HCT116 (cell line): ENCODE data around the gene SHC4. TPM values are rescaled to one million over a fixed set of nuclear protein-coding genes. Genes with fewer than 3 reads are reported as not detected.
"Not testable (repeated sequence)": the region's sequence is repeated elsewhere in the genome, so short reads cannot be mapped to it uniquely, and the experiment has no call there.

Experiments
- ATAC-seq: fragments of 200-7000 bp; cut with Tn5 transposase; 2 replicates; pipeline ENCODE4 v1.9.1; 2020; ENCODE audit warnings: mild to moderate bottlenecking, moderate library complexity
- BruUV-seq: library from RNA; stranded (reverse); fragments of 400-500 nt; replicated peaks from 2 replicates; lab custom pipeline; 2021; lab: Mats Ljungman, UMichigan
- CTCF ChIA-PET: fragments of 300-600 bp; sonication (Branson Sonifier 250); formaldehyde crosslinking; loops from one replicate; lab custom pipeline; 2021; ENCODE audit warnings: antibody characterized with exemption; lab: Charles Lee
- POLR2A ChIA-PET: fragments of 300-600, 350-600 bp; sonication (Branson Sonifier 250); formaldehyde crosslinking; loops from one replicate; lab custom pipeline; 2021; ENCODE audit warnings: antibody characterized with exemption; lab: Charles Lee
- RAD21 ChIA-PET, 2 experiments: fragments of 300-600 bp; sonication (Branson Sonifier 250); formaldehyde crosslinking; loops; one replicate each; lab custom pipeline; 2023; ENCODE audit warnings: low total read pairs in 2 of 2; ENCODE audit not compliant: uncharacterized antibody in 2 of 2, unreplicated experiment in 2 of 2, low non-redundant PET in 1 of 2; lab: Charles Lee
- DNase-seq: peaks from one replicate; pipeline ENCODE4 v3.0.0-alpha.2; 2010; ENCODE audit warnings: low read depth, low spot score
- H2AFZ ChIP-seq: fragments of 200-600 bp; shearing (Covaris generic), sonication (generic); 2 replicates; pipeline ENCODE4 v1.6.1; 2017; ENCODE audit warnings: low read depth, mixed run types, mixed read lengths, antibody characterized with exemption, low read length; ENCODE audit not compliant: poor library complexity, severe bottlenecking
- H3K27ac ChIP-seq: 2 replicates; pipeline ENCODE4 v1.5.1; 2012; ENCODE audit warnings: low read depth, low read length
- H3K27me3 ChIP-seq: fragments of 200-600 bp; sonication (generic); 2 replicates; pipeline ENCODE4 v1.6.1; 2016; ENCODE audit warnings: mixed run types, low read length, mixed read lengths; ENCODE audit not compliant: insufficient read depth
- H3K36me3 ChIP-seq, 2 experiments: fragments of 200-500 bp in 1 of 2; fragments of 200-600 bp in 1 of 2; sonication (Bioruptor generic) in 1 of 2; sonication (generic) in 1 of 2; 2 replicates each; pipeline versions ENCODE4 v1.5.1 to v1.6.1; 2014 to 2016; ENCODE audit warnings: low read length in 2 of 2, inconsistent platforms in 1 of 2, mixed read lengths in 1 of 2, mixed run types in 1 of 2; ENCODE audit not compliant: insufficient read depth in 2 of 2, control insufficient read depth in 1 of 2
- H3K4me1 ChIP-seq, 2 experiments: fragments of 200-600 bp in 1 of 2; sonication (generic) in 1 of 2; 2 replicates each; pipeline versions ENCODE4 v1.5.1 to v1.6.1; 2012 to 2017; ENCODE audit warnings: low read length in 2 of 2, inconsistent platforms in 1 of 2, mild to moderate bottlenecking in 1 of 2, mixed read lengths in 1 of 2, mixed run types in 1 of 2, moderate library complexity in 1 of 2; ENCODE audit not compliant: insufficient read depth in 2 of 2, control insufficient read depth in 1 of 2
- H3K4me2 ChIP-seq: fragments of 200-600 bp; sonication (generic); 2 replicates; pipeline ENCODE4 v1.6.1; 2017; ENCODE audit warnings: mixed run types, low read length, mixed read lengths
- H3K4me3 ChIP-seq, 2 experiments: fragments of 200-600 bp in 1 of 2; sonication (generic) in 1 of 2; replicated peaks in 1 of 2; 2 replicates each; pipeline ENCODE4 v1.5.1; 2011 to 2016; ENCODE audit warnings: low read length in 2 of 2, control low read depth in 1 of 2, low read depth in 1 of 2, mild to moderate bottlenecking in 1 of 2, mixed read lengths in 1 of 2, mixed run types in 1 of 2
- H3K79me2 ChIP-seq: fragments of 200-600 bp; sonication (generic); 2 replicates; pipeline ENCODE4 v1.6.1; 2017; ENCODE audit warnings: mild to moderate bottlenecking, mixed run types, low read length, moderate library complexity, mixed read lengths; ENCODE audit not compliant: insufficient read depth
- H3K9ac ChIP-seq: fragments of 200-600 bp; sonication (generic); 2 replicates; pipeline ENCODE4 v1.6.1; 2016; ENCODE audit warnings: low read length, mixed read lengths
- H3K9me2 ChIP-seq: fragments of 200-600 bp; sonication (generic), shearing (Covaris generic); 2 replicates; pipeline ENCODE4 v1.6.1; 2017; ENCODE audit warnings: mixed run types, mild to moderate bottlenecking, moderate library complexity; ENCODE audit not compliant: insufficient read depth
- H3K9me3 ChIP-seq, 2 experiments: fragments of 200-500 bp in 1 of 2; fragments of 200-600 bp in 1 of 2; sonication (Bioruptor generic) in 1 of 2; sonication (generic) in 1 of 2; 2 replicates each; pipeline ENCODE4 v1.6.1; 2014 to 2017; ENCODE audit warnings: low read length in 2 of 2, mixed read lengths in 2 of 2, inconsistent platforms in 1 of 2, low read depth in 1 of 2, mild to moderate bottlenecking in 1 of 2, mixed run types in 1 of 2, moderate library complexity in 1 of 2; ENCODE audit not compliant: control insufficient read depth in 1 of 2, insufficient read depth in 1 of 2
- H4K20me1 ChIP-seq: fragments of 200-600 bp; sonication (generic), shearing (Covaris generic); 2 replicates; pipeline ENCODE4 v1.6.1; 2017; ENCODE audit warnings: mixed run types, mild to moderate bottlenecking, moderate library complexity; ENCODE audit not compliant: insufficient read depth
- CBX3 ChIP-seq: IDR thresholded peaks from 2 replicates; pipeline ENCODE4 v1.6.1; 2012; ENCODE audit warnings: low read depth
- CEBPB ChIP-seq: IDR thresholded peaks from 2 replicates; pipeline ENCODE4 v1.6.1; 2012; ENCODE audit warnings: low read depth
- EGR1 ChIP-seq: IDR thresholded peaks from 2 replicates; pipeline ENCODE4 v1.6.1; 2012; ENCODE audit warnings: low read depth
- EZH2 ChIP-seq: fragments of 200-600 bp; sonication (generic); IDR thresholded peaks from 2 replicates; pipeline ENCODE4 v1.6.1; 2017; ENCODE audit warnings: antibody characterized with exemption, mixed run types
- FOSL1 ChIP-seq: IDR thresholded peaks from 2 replicates; pipeline ENCODE4 v1.6.1; 2012; ENCODE audit warnings: low read depth
- POLR2AphosphoS5 ChIP-seq: IDR thresholded peaks from 2 replicates; pipeline ENCODE4 v1.6.1; 2011; ENCODE audit warnings: mild to moderate bottlenecking, low read depth, low read length, moderate library complexity
- RAD21 ChIP-seq: IDR thresholded peaks from 2 replicates; pipeline ENCODE4 v1.6.1; 2012; ENCODE audit warnings: low read depth, mild to moderate bottlenecking
- SIN3A ChIP-seq: IDR thresholded peaks from 2 replicates; pipeline ENCODE4 v1.6.1; 2012; ENCODE audit warnings: low read depth
- SRF ChIP-seq: IDR thresholded peaks from 2 replicates; pipeline ENCODE4 v1.6.1; 2012; ENCODE audit warnings: low read depth
- TCF7L2 ChIP-seq: IDR thresholded peaks from 2 replicates; pipeline ENCODE4 v1.7.0; 2011; ENCODE audit warnings: borderline replicate concordance, inconsistent platforms; ENCODE audit not compliant: insufficient read depth, insufficient read length; ENCODE audit errors: extremely low read depth
- YY1 ChIP-seq: IDR thresholded peaks from 2 replicates; pipeline ENCODE4 v1.6.1; 2011; ENCODE audit warnings: low read length, low read depth, moderate library complexity, mild to moderate bottlenecking; ENCODE audit not compliant: insufficient replicate concordance; ENCODE audit errors: extremely low read depth
- ZNF274 ChIP-seq: fragments of 200-500 bp; sonication (Bioruptor generic); IDR thresholded peaks from 2 replicates; pipeline ENCODE4 v1.6.1; 2014; ENCODE audit warnings: mild to moderate bottlenecking, low read depth, low read length, inconsistent platforms
- intact Hi-C: fragments of 100-400 bp; cut with micrococcal nuclease; formaldehyde crosslinking; loops from 2 replicates; pipeline ENCODE4 v1.10.0; 2022
- total RNA-seq: library from RNA; stranded (reverse); gene quantifications from one replicate; pipeline ENCODE4 v1.2.1, GENCODE V29; 2021; ENCODE audit not compliant: unreplicated experiment
- TF ChIP-seq, protein P1 (sequence below): IDR thresholded peaks from 2 replicates; pipeline ENCODE4 v1.6.1; 2012
- TF ChIP-seq, protein P2 (sequence below): IDR thresholded peaks from 2 replicates; pipeline ENCODE4 v1.6.1; 2011; ENCODE audit warnings: mild to moderate bottlenecking, low read length, moderate library complexity; ENCODE audit not compliant: insufficient replicate concordance; ENCODE audit errors: extremely low read depth
- TF ChIP-seq, protein P3 (sequence below), 3 experiments: fragments of 200-600 bp in 1 of 3; sonication (generic) in 1 of 3; IDR thresholded peaks in 2 of 3; conservative IDR thresholded peaks in 1 of 3; 2 replicates each; pipeline ENCODE4 v1.5.1; 2012 to 2017; ENCODE audit warnings: low read depth in 2 of 3, low read length in 2 of 3, antibody characterized with exemption in 1 of 3, borderline replicate concordance in 1 of 3, control low read depth in 1 of 3, mild to moderate bottlenecking in 1 of 3, mixed read lengths in 1 of 3, mixed run types in 1 of 3, moderate library complexity in 1 of 3; ENCODE audit not compliant: insufficient read depth in 1 of 3
- TF ChIP-seq, protein P4 (sequence below): IDR thresholded peaks from 2 replicates; pipeline ENCODE4 v1.6.1; 2012

The SHC4 gene
- total RNA-seq, 1 experiment from 2014 or later, result 0.44 TPM

DNA sequence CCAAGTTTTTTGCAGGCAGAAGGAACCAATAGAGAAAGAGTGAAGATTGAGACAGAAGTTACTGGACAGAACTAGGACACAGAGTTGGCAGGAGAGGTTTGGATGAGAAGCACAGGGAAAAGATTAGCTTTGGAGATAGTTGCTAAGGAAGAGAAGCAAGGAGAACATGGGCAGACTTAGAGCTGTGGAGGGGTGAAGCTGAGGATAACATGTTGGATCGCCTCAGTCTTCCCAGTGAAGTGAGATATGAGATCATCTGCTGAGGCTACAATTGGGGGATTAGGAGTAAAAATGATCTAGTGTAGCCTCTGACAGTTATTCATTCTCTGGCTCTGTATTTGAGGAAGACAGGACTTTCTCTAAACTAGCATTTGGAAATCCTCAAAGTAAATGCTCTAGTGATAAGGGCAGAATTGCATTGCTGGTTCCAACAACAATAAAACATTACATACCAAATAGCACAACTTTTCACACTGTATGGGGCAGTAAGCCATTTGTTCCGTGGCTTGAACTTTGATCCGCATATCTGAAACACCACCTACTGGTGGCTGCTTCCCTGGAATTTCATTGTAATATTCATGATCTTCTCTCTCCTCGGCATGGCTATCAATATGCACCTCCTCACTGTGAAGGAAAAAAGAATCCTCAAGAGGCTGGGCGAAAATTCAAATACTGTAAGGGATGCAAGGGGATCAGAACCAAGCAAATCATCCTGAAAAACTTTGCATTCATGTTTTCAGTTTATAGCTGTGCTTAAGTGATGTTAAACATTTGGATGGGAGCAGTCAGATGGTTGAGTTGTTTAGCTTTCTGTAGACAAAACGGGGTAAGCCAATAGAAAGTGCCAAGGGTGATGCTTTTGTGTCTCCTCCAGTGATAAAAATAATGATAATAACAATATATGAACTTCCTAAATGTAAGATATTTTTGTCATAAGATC is 107.9 kb downstream of the SHC4 start:
- H3K27me3 ChIP-seq, result no peaks in the 10 kb centered on the region
- BruUV-seq, result no TSS peak
- POLR2A ChIA-PET, result no interaction called here
- DNase-seq, result peak; percentile 19
- H3K9ac ChIP-seq, result no peak overlapping the region
- ATAC-seq, result peak; percentile 96
- no peaks in the 10 kb centered on the region for H3K9me3 ChIP-seq
- RAD21 ChIA-PET, result no interaction called here
- H4K20me1 ChIP-seq, result no peaks in the 10 kb centered on the region
- H3K36me3 ChIP-seq, result no peaks in the 10 kb centered on the region
- TF ChIP-seq, protein P1, sequence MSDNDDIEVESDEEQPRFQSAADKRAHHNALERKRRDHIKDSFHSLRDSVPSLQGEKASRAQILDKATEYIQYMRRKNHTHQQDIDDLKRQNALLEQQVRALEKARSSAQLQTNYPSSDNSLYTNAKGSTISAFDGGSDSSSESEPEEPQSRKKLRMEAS, result no peak
- TF ChIP-seq TCF7L2 (peak; percentile 43), SIN3A (no peak), POLR2AphosphoS5 (no peak), ZNF274 (no peak), CBX3 (no peak), YY1 (no peak), EZH2 (no peak), SRF (no peak), RAD21 (peak; percentile 60), EGR1 (no peak), CEBPB (no peak), FOSL1 (no peak)
- TF ChIP-seq, protein P2, sequence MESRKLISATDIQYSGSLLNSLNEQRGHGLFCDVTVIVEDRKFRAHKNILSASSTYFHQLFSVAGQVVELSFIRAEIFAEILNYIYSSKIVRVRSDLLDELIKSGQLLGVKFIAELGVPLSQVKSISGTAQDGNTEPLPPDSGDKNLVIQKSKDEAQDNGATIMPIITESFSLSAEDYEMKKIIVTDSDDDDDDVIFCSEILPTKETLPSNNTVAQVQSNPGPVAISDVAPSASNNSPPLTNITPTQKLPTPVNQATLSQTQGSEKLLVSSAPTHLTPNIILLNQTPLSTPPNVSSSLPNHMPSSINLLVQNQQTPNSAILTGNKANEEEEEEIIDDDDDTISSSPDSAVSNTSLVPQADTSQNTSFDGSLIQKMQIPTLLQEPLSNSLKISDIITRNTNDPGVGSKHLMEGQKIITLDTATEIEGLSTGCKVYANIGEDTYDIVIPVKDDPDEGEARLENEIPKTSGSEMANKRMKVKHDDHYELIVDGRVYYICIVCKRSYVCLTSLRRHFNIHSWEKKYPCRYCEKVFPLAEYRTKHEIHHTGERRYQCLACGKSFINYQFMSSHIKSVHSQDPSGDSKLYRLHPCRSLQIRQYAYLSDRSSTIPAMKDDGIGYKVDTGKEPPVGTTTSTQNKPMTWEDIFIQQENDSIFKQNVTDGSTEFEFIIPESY, result no peak
- TF ChIP-seq, protein P3, sequence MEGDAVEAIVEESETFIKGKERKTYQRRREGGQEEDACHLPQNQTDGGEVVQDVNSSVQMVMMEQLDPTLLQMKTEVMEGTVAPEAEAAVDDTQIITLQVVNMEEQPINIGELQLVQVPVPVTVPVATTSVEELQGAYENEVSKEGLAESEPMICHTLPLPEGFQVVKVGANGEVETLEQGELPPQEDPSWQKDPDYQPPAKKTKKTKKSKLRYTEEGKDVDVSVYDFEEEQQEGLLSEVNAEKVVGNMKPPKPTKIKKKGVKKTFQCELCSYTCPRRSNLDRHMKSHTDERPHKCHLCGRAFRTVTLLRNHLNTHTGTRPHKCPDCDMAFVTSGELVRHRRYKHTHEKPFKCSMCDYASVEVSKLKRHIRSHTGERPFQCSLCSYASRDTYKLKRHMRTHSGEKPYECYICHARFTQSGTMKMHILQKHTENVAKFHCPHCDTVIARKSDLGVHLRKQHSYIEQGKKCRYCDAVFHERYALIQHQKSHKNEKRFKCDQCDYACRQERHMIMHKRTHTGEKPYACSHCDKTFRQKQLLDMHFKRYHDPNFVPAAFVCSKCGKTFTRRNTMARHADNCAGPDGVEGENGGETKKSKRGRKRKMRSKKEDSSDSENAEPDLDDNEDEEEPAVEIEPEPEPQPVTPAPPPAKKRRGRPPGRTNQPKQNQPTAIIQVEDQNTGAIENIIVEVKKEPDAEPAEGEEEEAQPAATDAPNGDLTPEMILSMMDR (IDR thresholded peaks at IDR 0.05 in 2 of 3, conservative IDR thresholded peaks at IDR 0.05 in 1 of 3; ENCODE audit: borderline replicate concordance in 1 of 3, insufficient read depth in 1 of 3, low read depth in 2 of 3, low read length in 2 of 3), result peak; percentile 41 to 63 (median 62); a peak in 5 of 6 replicates
- TF ChIP-seq, protein P4, sequence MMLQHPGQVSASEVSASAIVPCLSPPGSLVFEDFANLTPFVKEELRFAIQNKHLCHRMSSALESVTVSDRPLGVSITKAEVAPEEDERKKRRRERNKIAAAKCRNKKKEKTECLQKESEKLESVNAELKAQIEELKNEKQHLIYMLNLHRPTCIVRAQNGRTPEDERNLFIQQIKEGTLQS, result no peak
- H3K4me2 ChIP-seq, result peak overlapping the region; percentile 33
- intact Hi-C loops, result loop anchor here (1.0 kb wide), 1 partner anchor 497 kb away; no protein-coding TSS in a partner anchor
- peaks cover 8 to 12% of the 10 kb centered on the region in 2 experiments; a peak in 3 of 4 replicates for H3K4me1 ChIP-seq
- no peak overlapping the region; a peak in 1 of 4 replicates for H3K4me3 ChIP-seq
- H3K9me2 ChIP-seq, result no peaks in the 10 kb centered on the region
- H2AFZ ChIP-seq, result peak overlapping the region; percentile 86
- no peaks in the 10 kb centered on the region for H3K79me2 ChIP-seq
- CTCF ChIA-PET, result interaction anchor here (0.8 to 2.1 kb wide), 5 partner anchors 11 to 519 kb away, joined by 3 to 11 read pairs (median 4); partner anchors contain the start of gene EID1
- no peak overlapping the region for H3K27ac ChIP-seq

DNA sequence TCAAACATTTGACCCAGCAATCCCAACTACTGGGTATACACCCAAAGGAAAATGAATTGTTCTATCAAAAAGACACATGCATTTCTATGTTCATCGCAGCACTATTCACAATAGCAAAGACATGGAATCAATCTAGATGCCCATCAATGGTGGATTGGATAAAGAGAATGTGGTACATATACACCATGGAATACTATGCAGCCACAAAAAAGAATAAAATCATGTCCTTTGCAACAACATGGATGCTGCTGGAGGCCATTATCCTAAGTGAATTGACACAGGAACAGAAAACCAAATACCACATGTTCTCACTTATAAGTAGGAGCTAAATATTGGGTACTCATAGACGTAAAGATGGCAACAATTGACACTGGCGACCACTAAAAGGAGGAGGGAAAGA is 109.3 kb downstream of the SHC4 start:
- CTCF ChIA-PET, BruUV-seq: not testable (repeated sequence)
- H3K4me1 ChIP-seq, result peaks cover 8 to 12% of the 10 kb centered on the region in 2 experiments; a peak in 3 of 4 replicates

More for the DNA sequence above, 109.3 kb downstream of the SHC4 start:
- RAD21 ChIA-PET, H4K20me1 ChIP-seq, H3K27ac ChIP-seq, H3K9ac ChIP-seq, H3K4me2 ChIP-seq, DNase-seq, H3K36me3 ChIP-seq, H3K4me3 ChIP-seq, H3K9me3 ChIP-seq, H3K79me2 ChIP-seq, H2AFZ ChIP-seq, intact Hi-C loops, POLR2A ChIA-PET, H3K9me2 ChIP-seq, ATAC-seq, H3K27me3 ChIP-seq: not testable (repeated sequence)
